DMS114 treated with DMSO at 0.1 percent for 48 hours (cell line): ENCODE measurements around the gene CHN2.

Source experiments
- DNase-seq: peaks from one replicate; lab custom pipeline; 2025; ENCODE audit not compliant: unreplicated experiment; lab: John Stamatoyannopoulos, UW

Gene CHN2

GRCh38 chr7:29194594-29195427 lies at the start of gene CHN2:
TSS of gene CHN2 (plus strand) at chr7:29194775.
- DNase-seq = peak; percentile 30

DNA sequence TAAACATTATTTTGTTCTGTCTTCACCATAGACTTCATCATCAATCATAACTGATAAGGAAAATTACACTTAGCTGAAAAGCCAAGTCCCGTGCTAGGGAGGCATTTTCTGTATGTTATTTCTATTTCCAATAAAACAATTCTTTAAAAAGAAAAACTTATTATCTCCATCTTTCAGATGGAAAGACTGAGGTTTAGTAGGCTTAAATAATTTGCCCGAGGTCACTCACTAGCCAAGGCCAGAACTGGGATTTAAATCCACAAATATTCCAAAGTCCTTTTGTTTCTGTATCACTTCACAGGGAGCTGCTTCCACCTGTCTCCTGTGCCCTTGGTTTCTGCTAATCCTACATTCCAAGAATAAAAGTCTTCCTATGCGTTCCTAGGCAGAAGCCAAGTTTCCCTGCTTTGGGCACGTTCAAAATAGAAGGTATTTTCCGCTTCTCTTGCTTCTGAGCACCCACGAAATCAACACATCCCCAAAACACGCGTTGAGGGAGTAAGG lies 49.0 kb upstream of the CHN2 start:
- no peak for DNase-seq

DNA sequence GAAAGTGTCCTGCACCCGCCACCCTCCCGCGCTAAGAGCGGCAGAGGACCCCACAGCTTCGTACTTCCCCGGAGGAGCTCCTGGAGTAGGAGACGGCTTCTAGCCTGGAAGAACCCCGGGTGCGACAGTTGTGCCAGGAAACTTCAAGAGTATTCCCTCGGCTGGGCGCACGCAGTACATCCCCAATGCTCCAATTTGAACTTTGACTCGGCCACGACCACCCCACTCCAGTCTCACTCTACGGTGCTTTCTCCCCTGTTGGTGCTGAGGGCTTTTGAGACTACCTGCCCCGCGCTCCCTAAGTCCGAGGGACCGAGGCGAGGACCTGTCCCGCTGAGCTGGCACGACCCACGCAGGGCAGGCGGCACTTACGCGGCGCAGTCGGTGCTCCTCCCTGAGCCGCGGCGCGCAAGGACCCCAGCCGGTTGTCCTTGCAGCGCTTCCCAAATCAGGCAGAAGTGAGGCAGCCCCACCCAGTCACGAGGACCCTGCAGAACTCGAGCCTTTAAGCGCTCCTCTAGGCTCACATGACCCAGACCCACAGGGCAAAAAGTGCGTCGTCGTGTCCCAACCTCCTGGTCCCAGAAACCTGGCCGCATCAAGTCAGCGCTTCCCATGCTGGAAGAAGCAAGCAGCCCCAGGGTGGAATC lies 48.4 kb upstream of the CHN2 start, which contains the start of gene CPVL:
Gene CPVL (minus strand): TSS at position 481 of the 650 bp plus-strand sequence. CDS start 25,476 bp downstream, outside the sequence.
- peak; percentile 55 for DNase-seq

- DNase-seq = no peak
Measured at GRCh38 chr7:29146888-29147609, 47.5 kb upstream of the CHN2 start.

DNA sequence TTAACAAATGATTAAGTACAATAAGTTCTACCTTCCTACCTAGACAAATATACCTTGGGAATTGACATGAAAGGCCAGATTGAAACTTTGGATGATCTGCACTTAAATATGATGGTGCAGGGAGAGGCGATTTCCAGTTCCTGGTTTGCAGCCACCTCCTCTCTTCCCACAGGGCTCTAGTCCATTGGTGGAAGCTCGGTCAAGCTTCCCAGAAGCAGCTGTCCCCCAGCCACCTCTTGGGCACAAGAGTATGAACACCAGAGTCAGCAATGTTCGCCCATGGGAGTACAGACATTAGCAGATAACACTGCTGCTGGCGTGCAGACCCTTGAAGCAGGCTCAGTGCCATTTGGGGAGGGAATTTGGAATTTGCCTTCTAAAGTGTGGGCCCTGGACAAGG lies 46.8 kb upstream of the CHN2 start:
- no peak for DNase-seq

- DNase-seq = no peak
Measured at GRCh38 chr7:29149036-29149435, 45.5 kb upstream of the CHN2 start.

DNA sequence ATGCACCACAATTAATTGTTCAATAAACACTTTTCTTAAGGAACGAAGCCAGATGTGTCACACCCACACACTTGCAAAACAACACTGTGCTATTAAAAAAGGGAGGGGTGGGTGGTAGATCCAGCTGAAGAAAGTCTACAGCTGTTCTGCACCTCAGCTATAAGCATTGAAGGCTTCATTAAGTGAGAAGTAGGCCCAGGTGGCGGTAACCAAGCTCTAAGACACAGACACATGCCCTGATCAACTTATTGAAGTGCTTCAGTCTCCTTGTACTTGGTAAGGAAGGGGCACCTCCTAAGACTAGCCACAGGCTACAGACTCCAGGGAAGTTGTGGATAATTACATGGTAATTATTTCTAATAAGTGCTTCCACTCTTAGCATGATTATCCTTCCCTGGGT lies 43.7 kb upstream of the CHN2 start:
- DNase-seq = no peak

DNA sequence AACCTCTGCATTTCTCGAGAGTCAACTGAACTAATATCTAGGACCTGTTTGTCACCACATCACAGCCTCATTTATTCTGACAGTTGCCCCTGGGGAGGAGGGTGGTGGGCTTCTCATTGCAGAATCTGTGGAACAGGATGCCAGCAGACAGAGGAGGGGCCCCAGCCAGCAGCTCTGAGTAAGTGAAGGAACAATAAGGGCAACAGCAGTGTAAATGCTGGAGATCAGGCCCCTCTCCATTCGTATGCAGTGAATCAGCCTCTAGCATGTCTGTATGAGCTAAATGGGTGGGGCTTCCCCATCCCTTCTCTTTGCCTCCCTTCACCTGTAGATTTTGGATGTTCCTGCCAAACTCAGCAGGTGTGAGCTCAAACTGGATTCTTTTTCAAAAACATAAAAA lies 40.5 kb upstream of the CHN2 start:
- no peak for DNase-seq

DNA sequence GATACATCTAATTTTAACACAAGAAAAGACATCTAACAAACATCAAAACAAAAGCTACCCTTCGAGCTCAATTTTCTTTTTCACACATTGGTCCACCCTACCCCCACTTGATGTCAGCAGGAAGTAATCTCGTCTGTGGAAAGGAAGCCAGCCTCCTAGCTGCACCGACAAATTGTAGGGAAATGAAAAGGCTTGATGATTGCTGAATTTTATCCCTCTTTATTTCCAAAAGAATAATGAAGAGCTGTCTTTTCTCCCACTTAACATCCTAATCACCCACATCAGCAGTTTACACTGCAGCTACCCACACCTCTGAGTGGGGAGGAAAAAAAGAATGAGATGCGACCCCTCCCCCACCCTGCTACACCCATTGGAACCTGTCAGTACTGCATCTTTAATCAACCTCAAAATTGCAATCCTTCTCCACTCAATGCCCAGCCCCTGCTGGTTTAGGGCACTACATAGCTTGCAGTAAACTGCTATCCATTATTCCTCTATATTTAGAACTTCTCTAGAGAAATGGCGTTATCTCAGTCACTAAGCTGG lies 37.6 kb upstream of the CHN2 start:
- no peak for DNase-seq

DNA sequence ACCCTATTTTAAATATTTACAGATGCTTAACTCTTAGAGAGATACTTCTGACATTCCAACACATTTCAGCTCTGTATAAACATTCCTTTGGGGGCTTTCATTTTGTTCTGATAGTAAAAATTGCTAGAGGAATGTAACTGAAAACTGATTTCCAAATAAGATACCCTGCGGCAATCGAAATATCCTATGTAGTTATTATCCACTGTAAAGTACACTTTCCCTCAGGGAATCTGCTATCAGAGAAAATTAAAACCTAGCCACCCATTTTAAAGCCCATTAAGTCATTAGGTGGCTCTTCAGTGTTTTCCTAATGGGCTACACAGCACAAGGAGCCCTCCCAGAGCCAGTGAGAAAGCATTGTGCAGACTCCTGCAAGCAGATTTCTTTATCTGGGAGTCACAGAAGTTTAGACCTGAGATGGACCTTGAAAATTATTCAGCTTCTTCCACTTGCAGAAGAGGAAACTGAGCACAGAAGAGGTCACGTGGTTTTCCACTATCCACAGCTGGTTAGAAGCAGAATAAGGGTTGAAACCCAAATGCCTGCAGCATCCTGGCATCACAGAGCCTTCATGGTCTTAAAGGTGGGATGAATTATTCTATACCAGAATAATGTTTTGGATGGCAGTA lies 35.7 kb upstream of the CHN2 start:
- no peak for DNase-seq

GRCh38 chr7:29160080-29160479 lies 34.5 kb upstream of the CHN2 start:
- DNase-seq = no peak

DNA sequence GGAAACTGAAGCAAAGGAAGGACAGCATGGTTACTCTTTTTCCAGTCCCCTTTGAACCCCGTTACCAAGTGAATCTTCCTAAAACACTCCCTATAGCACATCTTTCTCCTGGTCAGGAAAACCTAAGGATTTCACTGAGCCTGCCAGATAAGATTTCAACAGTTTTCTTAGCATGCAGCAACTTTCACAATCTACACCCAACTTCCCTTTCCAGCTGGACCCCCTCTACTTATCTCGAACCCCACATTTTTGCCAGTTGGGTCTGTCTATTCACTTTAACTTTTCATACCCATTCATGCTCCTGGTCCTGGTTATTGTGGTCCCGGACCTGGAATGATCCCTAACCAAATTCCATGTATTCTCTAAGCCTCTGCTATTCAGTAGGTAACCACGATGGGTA lies 33.3 kb upstream of the CHN2 start:
- no peak for DNase-seq

GRCh38 chr7:29162577-29162976 lies 32.0 kb upstream of the CHN2 start:
- DNase-seq = no peak

GRCh38 chr7:29163854-29164253 lies 30.7 kb upstream of the CHN2 start:
- no peak for DNase-seq

GRCh38 chr7:29167721-29168120 lies 26.9 kb upstream of the CHN2 start:
- no peak for DNase-seq

- no peak for DNase-seq
Measured at GRCh38 chr7:29170781-29171180, 23.8 kb upstream of the CHN2 start.

DNA sequence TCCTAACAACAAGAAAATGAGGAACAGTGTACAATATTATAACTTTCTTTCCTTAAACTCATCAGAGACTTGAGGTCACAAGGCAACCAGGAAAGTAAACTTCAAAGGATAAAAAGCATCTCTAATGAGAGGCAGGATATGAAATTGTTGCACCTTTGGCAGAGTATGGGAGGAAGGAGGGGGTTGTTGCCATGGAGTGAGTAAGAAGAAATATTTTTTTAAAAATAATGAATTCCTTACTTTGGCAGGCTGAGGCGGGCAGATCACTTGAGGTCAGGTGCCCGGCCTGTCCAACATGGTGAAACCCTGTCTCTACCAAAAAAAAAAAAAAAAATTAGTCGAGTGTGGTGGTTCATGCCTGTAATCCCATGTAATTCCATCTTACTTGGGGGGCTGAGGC lies 21.1 kb upstream of the CHN2 start:
- DNase-seq = no peak

GRCh38 chr7:29177963-29178600 lies 16.5 kb upstream of the CHN2 start:
- no peak for DNase-seq

- DNase-seq = no peak
Measured at GRCh38 chr7:29179115-29179514, 15.5 kb upstream of the CHN2 start.

GRCh38 chr7:29184599-29184998 lies 10.0 kb upstream of the CHN2 start:
- DNase-seq = no peak
